Glutamatergic neuron (in vitro differentiated cells): Measurements from ENCODE around the gene FBXL13. TPM values are rescaled to one million over a fixed set of nuclear protein-coding genes. Genes with fewer than 3 reads are reported as not detected.

Experiments
- DNase-seq: peaks from one replicate; pipeline ENCODE4 v3.0.0; 2022
- H3K27ac Mint-ChIP-seq: one replicate; pipeline ENCODE4 v1.8.0; 2020; ENCODE audit warnings: mild to moderate bottlenecking, mixed read lengths, inconsistent platforms; ENCODE audit not compliant: unreplicated experiment
- H3K27me3 Mint-ChIP-seq: one replicate; pipeline ENCODE4 v1.8.0; 2020; ENCODE audit warnings: mild to moderate bottlenecking, moderate library complexity, mixed read lengths, inconsistent platforms; ENCODE audit not compliant: unreplicated experiment
- H3K36me3 Mint-ChIP-seq: one replicate; pipeline ENCODE4 v1.8.0; 2020; ENCODE audit warnings: mild to moderate bottlenecking, mixed read lengths, inconsistent platforms; ENCODE audit not compliant: unreplicated experiment
- H3K4me1 Mint-ChIP-seq: one replicate; pipeline ENCODE4 v1.8.0; 2020; ENCODE audit warnings: mild to moderate bottlenecking, low read depth, mixed read lengths, inconsistent platforms; ENCODE audit not compliant: unreplicated experiment
- H3K4me3 Mint-ChIP-seq: one replicate; pipeline ENCODE4 v1.8.0; 2020; ENCODE audit warnings: mild to moderate bottlenecking, mixed read lengths, inconsistent platforms; ENCODE audit not compliant: unreplicated experiment
- H3K9me3 Mint-ChIP-seq: one replicate; pipeline ENCODE4 v1.8.0; 2020; ENCODE audit warnings: mild to moderate bottlenecking, moderate library complexity, mixed read lengths, inconsistent platforms; ENCODE audit not compliant: unreplicated experiment
- CTCF ChIP-seq: fragments of 200-600 bp; sonication (generic); IDR thresholded peaks from one replicate; pipeline ENCODE4 v1.5.0; 2021; ENCODE audit not compliant: partially characterized antibody, unreplicated experiment
- total RNA-seq: library from RNA; stranded (reverse); fragmentation: NEBNext Ultra II Directional; extraction: Animal tissue kit (Norgen Biotek cat#: 25700); gene quantifications from one replicate; pipeline ENCODE4 v1.2.1, GENCODE V29; 2021; ENCODE audit not compliant: unreplicated experiment

FBXL13 gene
- total RNA-seq, 1 donor from 2014 or later = 1.1 TPM

GRCh38 chr7:102991077-102991539 lies 83.5 kb downstream of the FBXL13 start:
- H3K4me3 Mint-ChIP-seq = no peak overlapping the region
- H3K27me3 Mint-ChIP-seq = no peaks in the 10 kb centered on the region
- no peak overlapping the region for H3K27ac Mint-ChIP-seq
- no peaks in the 10 kb centered on the region for H3K4me1 Mint-ChIP-seq
- no peak for DNase-seq
- no peak for TF ChIP-seq CTCF
- H3K36me3 Mint-ChIP-seq = no peaks in the 10 kb centered on the region
- no peaks in the 10 kb centered on the region for H3K9me3 Mint-ChIP-seq

GRCh38 chr7:102990642-102991041 lies 84.0 kb downstream of the FBXL13 start:
- Mint-ChIP-seq H3K4me3 (no peak overlapping the region), H3K4me1 (no peaks in the 10 kb centered on the region), H3K36me3 (no peaks in the 10 kb centered on the region), H3K9me3 (no peaks in the 10 kb centered on the region), H3K27me3 (no peaks in the 10 kb centered on the region), H3K27ac (no peak overlapping the region)
- TF ChIP-seq CTCF = no peak
- no peak for DNase-seq

GRCh38 chr7:102988631-102989560 lies 85.7 kb downstream of the FBXL13 start:
- no peak overlapping the region for H3K27ac Mint-ChIP-seq
- H3K4me3 Mint-ChIP-seq = no peak overlapping the region
- no peaks in the 10 kb centered on the region for H3K4me1 Mint-ChIP-seq
- no peaks in the 10 kb centered on the region for H3K36me3 Mint-ChIP-seq
- H3K27me3 Mint-ChIP-seq = no peaks in the 10 kb centered on the region
- H3K9me3 Mint-ChIP-seq = no peaks in the 10 kb centered on the region
- no peak for DNase-seq
- TF ChIP-seq CTCF = no peak

GRCh38 chr7:102988088-102988487 lies 86.5 kb downstream of the FBXL13 start:
- DNase-seq = no peak
- no peaks in the 10 kb centered on the region for H3K9me3 Mint-ChIP-seq
- no peaks in the 10 kb centered on the region for H3K36me3 Mint-ChIP-seq
- TF ChIP-seq CTCF = no peak
- H3K4me1 Mint-ChIP-seq = no peaks in the 10 kb centered on the region
- no peak overlapping the region for H3K27ac Mint-ChIP-seq
- no peaks in the 10 kb centered on the region for H3K27me3 Mint-ChIP-seq
- no peak overlapping the region for H3K4me3 Mint-ChIP-seq

- Mint-ChIP-seq H3K9me3 (no peaks in the 10 kb centered on the region), H3K27ac (no peak overlapping the region), H3K36me3 (no peaks in the 10 kb centered on the region), H3K4me1 (no peaks in the 10 kb centered on the region), H3K27me3 (no peaks in the 10 kb centered on the region), H3K4me3 (no peak overlapping the region)
- TF ChIP-seq CTCF = no peak
- no peak for DNase-seq
Measured at GRCh38 chr7:102985176-102985783, 89.3 kb downstream of the FBXL13 start.
